GM18508 (cell line): ENCODE results near the gene REPS2.

ENCODE experiments used
- ATAC-seq: cut with Tn5 transposase; IDR thresholded peaks from one replicate; pipeline ENCODE4 v1.9.1; 2021; ENCODE audit warnings: moderate number of reproducible peaks; ENCODE audit not compliant: insufficient read depth, unreplicated experiment

REPS2 gene

DNA sequence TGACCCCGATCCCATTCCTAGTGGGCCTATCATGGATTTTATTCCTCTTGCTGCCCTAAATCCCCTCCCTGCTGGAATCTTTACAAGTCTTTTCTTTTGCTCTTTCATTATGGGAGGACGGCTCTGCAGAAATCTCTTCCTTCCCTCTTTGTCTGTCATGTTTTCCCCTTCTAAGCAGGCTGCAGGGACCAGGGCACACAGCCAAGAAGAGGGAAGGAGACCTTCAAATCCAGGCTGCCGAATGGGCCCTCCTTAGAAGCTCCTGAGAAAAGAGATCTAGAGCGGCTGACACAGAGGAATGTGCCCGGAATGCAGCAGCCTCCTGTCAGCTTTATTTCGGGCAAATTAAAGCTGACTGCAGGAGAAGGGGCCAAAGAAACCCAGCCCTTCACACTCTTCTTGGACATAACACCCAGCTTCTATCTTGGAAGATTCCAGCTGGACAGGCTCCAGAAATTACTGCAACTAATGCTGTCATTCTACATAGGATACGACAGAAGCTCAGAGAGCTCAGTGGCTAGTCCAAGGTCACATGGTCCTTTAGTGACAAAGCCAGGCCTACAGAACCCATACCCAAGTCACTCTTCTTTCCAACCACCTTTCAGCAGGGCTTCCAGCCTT lies 240.8 kb downstream of the REPS2 start:
- ATAC-seq: no peak

DNA sequence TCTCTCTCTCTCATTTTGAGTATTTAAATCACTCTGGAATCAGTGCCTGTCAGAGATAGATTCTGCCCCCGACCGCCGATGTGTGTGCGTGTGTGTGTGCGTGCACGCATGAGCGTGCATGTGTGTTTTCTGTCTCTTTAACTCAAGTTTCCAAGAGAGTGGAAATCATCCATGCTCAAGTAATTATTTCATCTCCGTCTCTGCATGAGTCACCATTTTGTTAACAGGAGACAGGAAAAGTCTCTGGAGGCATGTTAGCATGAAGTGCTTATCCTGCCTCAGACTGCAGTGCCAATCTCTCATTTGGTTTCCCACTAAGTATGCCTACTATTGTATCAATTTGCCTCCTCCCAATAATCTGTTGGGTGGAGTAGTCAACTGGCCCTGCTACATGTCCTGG lies 245.6 kb downstream of the REPS2 start:
- ATAC-seq: no peak
